ENCODE measurements around the gene CCDC87.

GRCh38 chr11:66637557-66638176 lies 44.8 kb upstream of the CCDC87 start:
- TF ChIP-seq CTCF (IDR thresholded peaks at IDR 0.05) (no peak), POLR2A (IDR thresholded peaks at IDR 0.05) (no peak)

Measured in transverse colon (tissue), 3 donors.